ENCODE measurements around the gene CFAP74.

Gene CFAP74

GRCh38 chr1:2018217-2019171 is 14.9 kb upstream of the CFAP74 start:
- no peak for DNase-seq (ENCODE audit: low spot score)

DNA sequence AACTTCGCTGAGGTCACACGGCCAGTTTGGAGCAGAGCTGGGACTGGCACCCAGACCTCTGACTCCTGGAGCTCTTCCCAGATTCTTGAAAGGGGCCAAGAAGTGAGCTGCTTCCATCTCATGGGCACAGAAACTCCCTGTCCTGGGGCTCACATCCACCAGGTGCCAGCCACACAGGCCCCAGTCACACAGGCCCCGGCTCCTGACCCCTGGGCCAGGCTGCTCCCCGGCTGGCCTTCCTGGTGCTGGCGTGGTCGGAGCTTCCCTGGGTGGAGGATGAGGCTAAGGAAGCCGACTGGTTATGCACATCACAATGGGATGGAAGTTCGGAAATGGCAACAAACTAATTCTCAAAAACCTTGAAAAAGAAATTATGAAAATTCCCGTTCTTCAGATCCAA is 12.5 kb upstream of the CFAP74 start:
- DNase-seq (ENCODE audit: low spot score), result no peak

DNA sequence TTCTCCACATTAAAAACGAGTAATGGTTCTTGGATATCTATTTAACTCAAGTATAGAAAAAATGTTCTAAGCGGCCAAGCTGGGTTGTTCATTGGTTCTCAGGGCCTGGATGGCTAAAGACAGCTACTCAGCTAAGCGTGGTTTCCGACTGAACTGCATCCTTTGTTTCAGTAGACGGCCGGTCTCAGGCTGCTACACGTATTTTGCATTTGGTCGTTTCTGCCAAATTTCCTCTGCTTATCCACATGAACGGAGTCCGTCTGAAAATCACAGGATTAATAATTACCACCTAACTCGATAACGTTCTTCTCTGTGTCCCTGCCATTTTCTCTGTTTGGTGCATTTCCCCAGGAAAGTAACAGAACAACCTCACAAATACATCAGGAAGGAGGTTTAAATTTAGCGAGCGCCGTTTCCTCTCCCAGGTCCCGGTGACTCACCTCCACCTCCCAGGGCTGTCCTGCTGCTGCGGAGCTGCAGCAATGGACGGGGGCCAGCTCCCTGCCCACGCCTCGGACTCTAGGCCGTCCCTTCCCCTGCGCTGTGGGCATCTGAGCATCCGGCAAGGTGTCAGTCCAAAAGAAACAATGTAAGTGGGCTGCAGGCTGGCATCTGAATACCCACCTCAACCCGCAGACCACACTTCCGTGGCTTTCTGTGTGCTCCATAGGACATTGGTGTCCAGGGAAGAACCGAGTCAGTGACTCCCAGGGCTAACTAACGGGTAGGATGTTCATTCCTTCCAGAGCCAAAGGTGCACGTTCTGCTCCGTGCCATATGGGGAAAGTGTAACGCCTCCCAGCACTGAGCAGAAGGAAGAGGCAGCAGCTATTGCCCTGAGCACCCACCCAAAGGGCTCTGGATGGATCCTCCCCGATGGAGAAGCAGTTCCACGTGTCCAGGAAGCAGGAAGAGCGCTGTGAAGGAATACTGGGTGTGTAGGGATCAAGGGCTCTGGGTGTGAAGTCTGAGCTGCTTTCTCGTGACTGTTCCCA is 11.5 kb upstream of the CFAP74 start:
- DNase-seq (ENCODE audit: low spot score), result no peak

- DNase-seq (ENCODE audit: low spot score), result no peak
These were observed 10.6 kb upstream of the CFAP74 start for GRCh38 chr1:2014181-2014580.

DNA sequence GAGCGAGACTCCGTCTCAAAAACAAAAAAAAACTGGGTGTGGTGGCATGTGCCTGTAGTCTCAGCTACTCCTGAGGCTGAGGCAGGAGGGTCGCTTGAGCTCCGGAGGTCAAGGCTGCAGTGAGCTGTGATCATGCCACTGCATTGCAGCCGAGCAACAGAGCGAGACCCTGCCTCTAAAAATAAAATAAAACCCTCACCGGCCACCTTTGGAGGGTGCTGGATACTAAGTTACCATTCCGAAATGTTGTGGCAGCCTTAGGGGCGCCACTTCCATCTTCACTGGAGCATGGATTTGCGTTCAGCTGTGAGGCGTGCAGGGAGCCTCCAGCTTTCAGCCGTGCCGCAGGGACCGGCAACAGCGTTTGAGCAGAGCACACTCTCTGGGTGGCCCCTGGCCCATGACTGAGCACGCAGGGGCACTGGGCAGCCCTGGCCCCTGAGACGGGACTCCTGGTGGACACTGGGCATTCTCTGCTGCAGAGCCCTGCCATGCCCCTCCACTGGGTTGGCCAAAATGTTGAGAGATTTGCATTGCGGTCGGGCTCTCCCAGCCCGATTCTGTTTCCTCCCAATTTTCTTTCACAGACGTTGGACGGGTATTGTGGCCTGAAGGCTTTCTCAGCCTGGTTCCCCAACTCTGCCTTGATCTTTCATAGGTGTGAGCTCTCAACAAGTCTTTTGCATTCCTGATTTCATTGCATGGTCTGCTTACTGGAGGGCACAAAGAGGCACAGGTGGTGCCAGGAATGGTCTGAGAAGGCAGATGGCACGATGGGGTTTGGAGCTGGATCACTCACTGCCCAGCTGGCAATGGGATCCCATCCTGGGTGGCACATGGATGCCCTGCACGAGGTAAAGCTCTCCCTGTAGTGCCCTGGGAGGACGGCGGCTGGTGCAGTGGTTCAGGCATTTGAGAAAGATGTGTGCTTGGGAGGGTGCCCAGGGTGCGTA is 5.8 kb upstream of the CFAP74 start:
- DNase-seq (ENCODE audit: low spot score), result no peak

DNA sequence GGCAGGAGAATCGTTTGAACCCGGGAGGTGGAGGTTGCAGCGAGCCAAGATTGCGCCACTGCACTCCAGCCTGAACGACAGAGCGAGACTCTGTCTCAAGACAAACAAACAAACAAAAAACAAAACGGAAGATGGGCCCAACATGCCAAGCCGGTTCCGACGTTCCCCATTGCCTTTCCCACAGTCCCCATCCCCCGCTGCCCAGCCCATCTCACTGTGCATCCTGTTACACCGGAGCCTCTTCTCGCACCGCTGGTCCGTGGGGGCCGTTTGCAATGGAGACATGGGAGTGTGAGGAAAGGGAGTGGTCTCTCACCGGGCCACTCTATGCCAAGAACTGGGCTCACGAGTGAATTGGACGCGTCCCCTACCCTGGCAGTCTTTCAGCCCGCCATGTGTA is 1.3 kb upstream of the CFAP74 start:
- no peak for DNase-seq (ENCODE audit: low spot score)

GRCh38 chr1:2001773-2002411 is 1.7 kb downstream of the CFAP74 start:
- DNase-seq (ENCODE audit: low spot score), result no peak

- no peak for DNase-seq (ENCODE audit: low spot score)
These were observed 2.7 kb downstream of the CFAP74 start for GRCh38 chr1:2000850-2001249.

DNA sequence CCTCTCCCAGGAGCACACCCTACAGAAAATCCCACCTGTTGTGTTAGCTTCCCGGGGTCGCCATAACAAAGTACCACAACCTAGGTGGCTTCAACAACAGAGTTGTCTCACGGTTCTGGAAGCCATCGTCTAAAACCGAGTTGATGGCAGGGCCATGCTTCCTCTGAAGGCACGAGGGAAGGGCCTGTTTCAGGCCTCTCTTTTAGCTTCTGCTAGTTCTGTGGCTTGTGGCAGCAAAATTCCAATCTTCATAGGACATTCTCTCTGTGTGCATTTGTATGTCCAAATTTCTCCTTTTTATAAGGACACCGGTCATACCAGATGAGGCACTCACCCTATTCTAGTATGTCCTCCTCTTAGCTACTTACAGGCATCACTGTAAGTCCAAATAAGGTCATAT is 3.2 kb downstream of the CFAP74 start:
- DNase-seq (ENCODE audit: low spot score), result no peak

DNA sequence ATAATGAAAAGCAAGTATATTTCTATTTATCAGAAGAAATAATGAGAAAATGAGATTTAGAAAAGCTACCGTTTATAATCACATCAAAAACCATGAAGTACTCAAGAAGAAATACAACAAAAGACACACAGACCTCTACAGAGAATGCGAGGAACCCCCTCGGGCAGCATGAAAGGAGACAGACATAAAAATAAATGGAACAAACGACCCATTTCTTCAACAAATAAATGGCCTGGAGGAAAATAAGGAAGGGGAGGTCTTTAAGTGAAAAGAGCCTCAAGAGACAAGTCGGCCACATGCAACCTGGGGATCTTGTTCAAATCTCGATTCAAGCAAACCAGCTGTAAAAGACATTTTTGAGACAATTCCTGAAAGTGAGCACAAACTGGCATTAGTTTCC is 6.0 kb downstream of the CFAP74 start:
- DNase-seq (ENCODE audit: low spot score), result no peak

DNA sequence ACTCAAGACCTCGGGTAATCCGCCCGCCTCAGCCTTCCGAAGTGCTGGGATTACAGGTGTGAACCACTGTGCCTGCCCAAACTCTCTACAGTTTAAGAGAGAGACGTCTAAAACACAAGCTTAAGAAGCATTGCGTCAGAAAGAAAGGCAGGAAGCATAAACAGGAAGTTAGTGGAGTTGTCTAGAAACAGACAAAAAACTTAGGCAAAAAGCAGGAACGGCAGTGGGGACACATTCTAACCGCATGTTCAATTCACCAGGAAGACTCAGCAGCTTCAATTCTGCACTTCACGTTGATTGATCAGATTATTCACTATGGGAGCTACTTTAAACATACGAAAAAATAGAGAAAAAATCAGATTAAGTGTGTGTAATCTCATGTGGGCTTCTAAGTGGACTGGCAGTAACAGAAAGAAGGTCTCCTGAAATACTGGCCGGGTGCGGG is 7.4 kb downstream of the CFAP74 start:
- DNase-seq (ENCODE audit: low spot score), result no peak

DNA sequence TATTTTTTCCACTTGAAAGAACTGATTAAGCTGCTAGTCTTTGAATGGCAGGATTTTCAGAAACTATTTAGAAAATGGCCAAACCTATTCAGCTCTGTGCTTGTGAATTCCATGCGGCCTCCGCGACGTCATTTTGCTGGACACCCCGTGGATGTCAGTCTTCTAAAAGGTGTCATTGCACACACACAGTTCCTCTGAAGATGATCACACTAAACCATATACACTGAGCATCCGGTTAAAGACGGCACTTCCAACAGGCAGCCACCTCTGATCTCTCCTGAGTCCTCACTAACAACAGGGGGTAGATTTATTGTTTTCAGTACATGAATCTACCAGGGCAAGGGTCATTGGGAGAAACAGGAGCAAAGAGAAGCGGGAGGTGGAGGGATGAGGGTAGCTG is 9.1 kb downstream of the CFAP74 start:
- DNase-seq (ENCODE audit: low spot score), result no peak

- DNase-seq (ENCODE audit: low spot score), result no peak
These were observed 13.4 kb downstream of the CFAP74 start for GRCh38 chr1:1990222-1990621.

- no peak for DNase-seq (ENCODE audit: low spot score)
These were observed 13.8 kb downstream of the CFAP74 start for GRCh38 chr1:1989789-1990188.

DNA sequence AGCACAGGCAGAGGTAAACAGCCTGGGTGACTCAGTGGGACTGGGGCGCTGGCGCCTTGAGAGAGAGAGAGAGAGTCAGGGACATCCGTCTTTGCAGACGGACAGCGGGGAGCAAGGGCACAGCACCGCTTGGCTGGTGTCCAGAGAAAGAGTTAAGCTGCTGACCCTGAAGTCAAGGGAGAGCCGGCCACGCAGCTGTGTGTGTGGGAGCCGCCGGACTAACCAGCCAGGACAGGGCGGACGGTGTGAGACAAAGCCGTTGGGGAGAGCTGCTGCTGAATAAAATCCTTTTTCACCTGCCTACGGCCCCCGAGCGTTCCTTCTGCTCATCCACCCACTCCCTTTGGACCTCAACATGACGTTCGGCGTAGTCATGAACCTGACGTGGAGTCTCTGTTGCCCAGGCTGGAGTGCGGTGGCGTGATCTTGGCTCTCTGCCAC is 14.5 kb downstream of the CFAP74 start:
- no peak for DNase-seq (ENCODE audit: low spot score)

DNA sequence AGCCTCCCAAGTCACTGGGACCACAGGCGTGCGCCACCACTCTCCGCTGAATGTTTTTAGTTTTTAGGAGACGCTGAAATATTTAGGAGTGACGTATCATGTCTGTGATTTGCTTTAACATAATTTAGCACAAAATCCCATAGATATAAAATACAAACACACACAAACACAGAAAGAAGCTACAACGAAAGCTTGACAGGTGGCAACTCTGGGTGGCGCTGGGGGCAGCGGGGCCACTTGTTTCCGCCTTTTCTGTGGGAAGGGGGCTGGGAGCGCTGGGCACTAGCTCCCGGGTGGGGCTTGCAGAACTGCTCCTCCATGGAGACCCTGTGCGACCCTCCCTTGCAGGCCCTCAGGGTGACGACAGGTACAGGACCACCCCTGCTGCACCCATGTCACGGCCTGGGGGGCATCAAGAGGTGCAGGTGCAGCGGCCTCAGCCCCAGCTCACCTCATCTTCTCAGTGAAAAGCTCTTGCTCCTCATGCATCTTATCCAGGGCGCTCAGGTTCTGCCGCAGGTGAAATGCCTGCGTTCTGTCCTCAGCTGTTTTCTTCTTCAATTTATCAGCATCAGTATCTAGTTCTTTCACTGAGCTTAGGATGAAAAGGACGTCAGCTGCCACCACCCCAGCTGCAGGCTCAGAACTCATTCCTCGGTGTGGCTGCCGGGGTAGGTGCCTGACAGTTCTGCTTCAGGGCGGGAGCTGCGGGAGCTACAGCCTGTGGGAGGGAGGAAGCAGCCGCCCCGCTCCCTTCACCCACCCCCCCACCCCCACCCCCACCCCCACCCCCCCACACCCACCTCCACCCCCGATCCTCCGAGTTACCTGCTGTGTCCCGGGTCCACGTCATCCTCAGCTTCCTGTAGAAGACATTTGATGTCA is 15.3 kb downstream of the CFAP74 start:
- DNase-seq (ENCODE audit: low spot score), result no peak

- no peak for DNase-seq (ENCODE audit: low spot score)
These were observed 16.5 kb downstream of the CFAP74 start for GRCh38 chr1:1987142-1987510.

- no peak for DNase-seq (ENCODE audit: low spot score)
These were observed 17.0 kb downstream of the CFAP74 start for GRCh38 chr1:1986451-1987141.

DNA sequence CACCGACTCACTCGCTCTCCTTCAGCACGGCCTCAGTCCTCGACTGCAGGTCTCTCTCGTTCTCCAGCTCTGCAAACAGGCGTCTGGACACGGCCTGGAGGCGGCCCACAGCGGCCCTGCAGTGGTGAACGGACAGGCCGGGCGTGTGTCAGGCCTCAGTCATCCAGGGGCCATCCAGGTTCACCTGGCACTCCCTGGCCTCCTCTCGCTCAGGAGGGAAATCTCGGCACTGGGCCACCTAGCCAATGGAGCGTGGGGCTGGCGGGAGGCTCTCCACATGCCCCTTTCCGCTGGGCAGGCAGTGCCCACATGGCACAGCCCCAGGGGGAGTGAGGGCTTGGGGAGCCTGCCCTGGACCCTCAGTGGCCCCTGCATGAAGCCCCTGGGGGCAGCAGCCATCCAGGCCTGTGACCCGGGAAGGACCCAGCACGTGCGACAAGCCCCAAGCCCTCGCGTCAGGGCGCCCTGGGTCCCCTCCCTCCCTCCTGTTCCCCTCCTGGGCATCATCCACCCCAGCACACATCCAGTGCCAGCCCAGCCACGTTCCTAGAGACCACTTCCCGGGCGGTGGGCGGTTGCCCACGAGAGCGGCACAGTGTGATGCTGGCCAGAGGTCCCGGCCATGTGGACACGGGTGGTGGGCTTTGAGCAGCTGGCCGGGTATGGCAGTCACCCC is 18.1 kb downstream of the CFAP74 start:
- no peak for DNase-seq (ENCODE audit: low spot score)
